Measurements from ENCODE around the gene SLC49A3. TPM values are rescaled to one million over a fixed set of nuclear protein-coding genes. Genes with fewer than 3 reads are reported as not detected.

The SLC49A3 gene
- total and polyA plus RNA-seq, 10 of the 15 experiments (the other 5 are each of a cell fraction or from before 2014, with no cell fraction given) = 0.09 to 0.85 (median 0.18) TPM; not detected in 4

GRCh38 chr4:680091-680490 lies 8.9 kb downstream of the SLC49A3 start (continued):
- TF ChIP-seq MLLT1 (IDR thresholded peaks at IDR 0.05) (no peak), BRCA1 (IDR thresholded peaks at IDR 0.05; ENCODE audit: low read depth, low read length) (no peak), RCOR1 (conservative IDR thresholded peaks at IDR 0.05; ENCODE audit: low read depth, low read length) (no peak), POLR2AphosphoS2 (IDR thresholded peaks at IDR 0.05; ENCODE audit: low read depth, low read length) (no peak), ZBTB4 (CRISPR knock-in tag; IDR thresholded peaks at IDR 0.05) (no peak), MTA2 (IDR thresholded peaks at IDR 0.05; ENCODE audit: low read depth) (no peak), SMC3 (IDR thresholded peaks at IDR 0.05; ENCODE audit: borderline replicate concordance, low read length) (no peak), RFX5 (IDR thresholded peaks at IDR 0.05; ENCODE audit: low read depth, low read length) (no peak)

- Histone ChIP-seq H3K27me3 (replicated peaks in 1 of 2; ENCODE audit: control insufficient read depth in 2 of 2, insufficient read depth in 2 of 2, low read length in 1 of 2) (no peaks in the 10 kb centered on the region), H3K4me2 (ENCODE audit: control insufficient read depth, insufficient read depth) (no peak overlapping the region), H3K27ac (ENCODE audit: control insufficient read depth, insufficient read depth) (no peak overlapping the region), H3K9ac (ENCODE audit: control insufficient read depth, insufficient read depth, low read length) (no peak overlapping the region), H4K20me1 (ENCODE audit: control insufficient read depth, insufficient read depth) (no peaks in the 10 kb centered on the region), H3K36me3 (ENCODE audit: control insufficient read depth in 2 of 2, insufficient read depth in 2 of 2, low read length in 1 of 2) (no peaks in the 10 kb centered on the region), H3K4me3 (no peak overlapping the region), H3K4me1 (ENCODE audit: control insufficient read depth, insufficient read depth, low read length) (peaks cover 38% of the 10 kb centered on the region), H3K79me2 (ENCODE audit: control insufficient read depth, insufficient read depth, low read length) (peaks cover 11% of the 10 kb centered on the region), H2AFZ (ENCODE audit: control insufficient read depth, low read depth, low read length) (no peak overlapping the region), H3K9me3 (replicated peaks; ENCODE audit: control insufficient read depth, insufficient read depth, low read length) (no peaks in the 10 kb centered on the region)
- RAD21 ChIA-PET (ENCODE audit: unreplicated experiment) = no interaction called here
- WGBS (ENCODE audit: insufficient coverage, insufficient replicate concordance, low lambda C conversion rate, missing lambda C conversion rate) = 89% methylated on average over 11 of the region's 11 CpGs
- SMC1A ChIA-PET (ENCODE audit: uncharacterized antibody, unreplicated experiment) = interaction anchor here (1.1 kb wide), 1 partner anchor 74 kb away, joined by 3 read pairs; no protein-coding TSS in a partner anchor
- BruUV-seq (replicated peaks) = no TSS peak
- no peak for FAIRE-seq
- intact Hi-C loops (cut with micrococcal nuclease; ENCODE audit: unreplicated experiment) = loop anchor here (10.0 kb wide), 3 partner anchors 205 to 435 kb away; partner anchors contain the start of genes GAK and TMEM175
- no peak for DNase-seq (ENCODE audit: low read depth, low spot score)
- POLR2A ChIA-PET = no interaction called here
- no peak for ATAC-seq
- CTCF ChIA-PET = interaction anchor here (0.8 to 1.3 kb wide), 2 partner anchors 21 to 74 kb away, joined by 3 read pairs; no protein-coding TSS in a partner anchor
- in situ Hi-C loops (cut with MboI) = no loop called here
- TF ChIP-seq SMC3 (IDR thresholded peaks at IDR 0.05; ENCODE audit: borderline replicate concordance, low read length) (no peak), CHD2 (IDR thresholded peaks at IDR 0.05; ENCODE audit: borderline replicate concordance, low read depth, low read length) (no peak), SMARCA5 (IDR thresholded peaks at IDR 0.05) (no peak), WRNIP1 (IDR thresholded peaks at IDR 0.05; ENCODE audit: borderline replicate concordance, low read depth, low read length) (no peak), IRF4 (IDR thresholded peaks at IDR 0.05; ENCODE audit: low read depth, low read length) (no peak), CHD1 (IDR thresholded peaks at IDR 0.05; ENCODE audit: low read depth, low read length) (no peak), JUNB (IDR thresholded peaks at IDR 0.05) (no peak), HDAC6 (IDR thresholded peaks at IDR 0.05; ENCODE audit: unreplicated experiment) (no peak), PAX8 (IDR thresholded peaks at IDR 0.05) (no peak), MTA2 (IDR thresholded peaks at IDR 0.05; ENCODE audit: low read depth) (no peak), PAX5 (IDR thresholded peaks at IDR 0.05; ENCODE audit: borderline replicate concordance, low read depth, low read length) (no peak), NBN (IDR thresholded peaks at IDR 0.05) (no peak)
Observed at GRCh38 chr4:679629-680028, 9.3 kb downstream of the SLC49A3 start.

Measured in GM12878 (cell line).